Vagina (tissue), 2 donors: ENCODE results near the gene ZAP70.

Source experiments
- CTCF ChIP-seq, 3 experiments: fragments of 450-650 bp in 2 of 3; fragments of 200-600 bp in 1 of 3; sonication (generic) in 1 of 3; IDR thresholded peaks; one replicate each; pipeline ENCODE4 v1.5.1; 2017 to 2019; ENCODE audit warnings: antibody characterized with exemption in 3 of 3, mild to moderate bottlenecking in 2 of 3, moderate library complexity in 2 of 3
- POLR2A ChIP-seq, 2 donors: fragments of 450-650 bp; IDR thresholded peaks; one replicate each; pipeline ENCODE4 v1.6.1; 2017; ENCODE audit warnings: antibody characterized with exemption in 2 of 2, mild to moderate bottlenecking in 2 of 2, moderate library complexity in 2 of 2
- POLR2AphosphoS5 ChIP-seq, 2 donors: sonication (generic); formaldehyde crosslinking; IDR thresholded peaks; one replicate each; pipeline ENCODE4 v1.9.0; 2017; ENCODE audit warnings: antibody characterized with exemption in 2 of 2, mild to moderate bottlenecking in 2 of 2, low read depth in 1 of 2; ENCODE audit not compliant: insufficient read depth in 1 of 2

GRCh38 chr2:97758131-97758705, 44.8 kb downstream of the ZAP70 start:
- TF ChIP-seq POLR2A (IDR thresholded peaks at IDR 0.05) (no peak), CTCF (IDR thresholded peaks at IDR 0.05) (no peak), POLR2AphosphoS5 (IDR thresholded peaks at IDR 0.05; ENCODE audit: insufficient read depth in 1 of 2, low read depth in 1 of 2) (no peak)
